Astrocyte (in vitro differentiated cells and primary cell): Measurements from ENCODE around the gene ASPN.

ENCODE experiments used
- EZH2 ChIP-seq: IDR thresholded peaks from 2 replicates; pipeline ENCODE4 v1.6.1; 2012; ENCODE audit warnings: mild to moderate bottlenecking, low read length, inconsistent platforms; ENCODE audit not compliant: insufficient read depth
- TF ChIP-seq, protein P1 (sequence below): IDR thresholded peaks from 2 replicates; pipeline ENCODE4 v1.5.1; 2011; ENCODE audit warnings: low read depth, mild to moderate bottlenecking, inconsistent platforms, low read length, moderate library complexity; ENCODE audit not compliant: insufficient read depth

DNA sequence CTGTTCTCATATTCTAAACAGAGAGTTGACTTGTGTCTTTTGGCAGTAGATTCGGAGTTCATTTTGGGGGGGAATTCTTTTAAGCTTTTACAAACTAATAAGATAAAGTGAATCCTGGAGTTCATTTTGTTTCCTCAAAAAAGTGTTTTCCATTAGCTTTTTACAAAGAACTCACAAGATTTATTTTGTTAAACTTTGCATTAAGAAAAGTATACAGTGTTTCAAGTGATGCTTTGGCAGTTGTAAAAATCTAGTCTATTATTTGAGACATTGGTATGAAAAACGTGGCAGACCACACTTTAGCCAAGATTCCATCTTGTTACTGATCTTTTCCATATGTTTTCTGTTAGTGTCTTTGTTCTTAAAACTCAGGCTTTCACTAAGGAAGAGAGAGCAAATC, 56.8 kb downstream of the ASPN start:
- TF ChIP-seq, protein P1, sequence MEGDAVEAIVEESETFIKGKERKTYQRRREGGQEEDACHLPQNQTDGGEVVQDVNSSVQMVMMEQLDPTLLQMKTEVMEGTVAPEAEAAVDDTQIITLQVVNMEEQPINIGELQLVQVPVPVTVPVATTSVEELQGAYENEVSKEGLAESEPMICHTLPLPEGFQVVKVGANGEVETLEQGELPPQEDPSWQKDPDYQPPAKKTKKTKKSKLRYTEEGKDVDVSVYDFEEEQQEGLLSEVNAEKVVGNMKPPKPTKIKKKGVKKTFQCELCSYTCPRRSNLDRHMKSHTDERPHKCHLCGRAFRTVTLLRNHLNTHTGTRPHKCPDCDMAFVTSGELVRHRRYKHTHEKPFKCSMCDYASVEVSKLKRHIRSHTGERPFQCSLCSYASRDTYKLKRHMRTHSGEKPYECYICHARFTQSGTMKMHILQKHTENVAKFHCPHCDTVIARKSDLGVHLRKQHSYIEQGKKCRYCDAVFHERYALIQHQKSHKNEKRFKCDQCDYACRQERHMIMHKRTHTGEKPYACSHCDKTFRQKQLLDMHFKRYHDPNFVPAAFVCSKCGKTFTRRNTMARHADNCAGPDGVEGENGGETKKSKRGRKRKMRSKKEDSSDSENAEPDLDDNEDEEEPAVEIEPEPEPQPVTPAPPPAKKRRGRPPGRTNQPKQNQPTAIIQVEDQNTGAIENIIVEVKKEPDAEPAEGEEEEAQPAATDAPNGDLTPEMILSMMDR = no peak
- TF ChIP-seq EZH2 = no peak
